ENCODE results near the gene AREG. TPM values are rescaled to one million over a fixed set of nuclear protein-coding genes. Genes with fewer than 3 reads are reported as not detected.

The AREG gene
- total RNA-seq, 1 donor from 2014 or later: 17.1 TPM

- Mint-ChIP-seq H3K4me1 (ENCODE audit: unreplicated experiment) (no peaks in the 10 kb centered on the region), H3K36me3 (no peaks in the 10 kb centered on the region), H3K27ac (no peak overlapping the region), H3K27me3 (no peaks in the 10 kb centered on the region), H3K9me3 (no peaks in the 10 kb centered on the region), H3K4me3 (no peak overlapping the region)
- no peak for DNase-seq (ENCODE audit: extremely low spot score, unreplicated experiment)
- no peak for TF ChIP-seq CTCF (conservative IDR thresholded peaks at IDR 0.05)
These were observed 21.8 kb upstream of the AREG start for GRCh38 chr4:74423104-74423503.

- no peaks in the 10 kb centered on the region for H3K4me1 Mint-ChIP-seq (ENCODE audit: unreplicated experiment)
- no peak for TF ChIP-seq CTCF (conservative IDR thresholded peaks at IDR 0.05)
- no peaks in the 10 kb centered on the region for H3K27me3 Mint-ChIP-seq
- no peak overlapping the region for H3K27ac Mint-ChIP-seq
- H3K36me3 Mint-ChIP-seq: no peaks in the 10 kb centered on the region
- no peaks in the 10 kb centered on the region for H3K9me3 Mint-ChIP-seq
- no peak for DNase-seq (ENCODE audit: extremely low spot score, unreplicated experiment)
- H3K4me3 Mint-ChIP-seq: no peak overlapping the region
These were observed 20.8 kb upstream of the AREG start for GRCh38 chr4:74424111-74424510.

GRCh38 chr4:74426101-74426500, 18.8 kb upstream of the AREG start:
- Mint-ChIP-seq H3K4me3 (no peak overlapping the region), H3K27me3 (no peaks in the 10 kb centered on the region), H3K36me3 (no peaks in the 10 kb centered on the region), H3K4me1 (ENCODE audit: unreplicated experiment) (no peaks in the 10 kb centered on the region), H3K9me3 (no peaks in the 10 kb centered on the region), H3K27ac (no peak overlapping the region)
- no peak for TF ChIP-seq CTCF (conservative IDR thresholded peaks at IDR 0.05)
- no peak for DNase-seq (ENCODE audit: extremely low spot score, unreplicated experiment)

GRCh38 chr4:74428276-74428675, 16.7 kb upstream of the AREG start:
- no peak for TF ChIP-seq CTCF (conservative IDR thresholded peaks at IDR 0.05)
- no peaks in the 10 kb centered on the region for H3K27me3 Mint-ChIP-seq
- no peaks in the 10 kb centered on the region for H3K4me1 Mint-ChIP-seq (ENCODE audit: unreplicated experiment)
- no peaks in the 10 kb centered on the region for H3K36me3 Mint-ChIP-seq
- no peak overlapping the region for H3K4me3 Mint-ChIP-seq
- no peaks in the 10 kb centered on the region for H3K9me3 Mint-ChIP-seq
- no peak for DNase-seq (ENCODE audit: extremely low spot score, unreplicated experiment)
- no peak overlapping the region for H3K27ac Mint-ChIP-seq

- H3K27ac Mint-ChIP-seq: no peak overlapping the region
- no peaks in the 10 kb centered on the region for H3K27me3 Mint-ChIP-seq
- TF ChIP-seq CTCF (conservative IDR thresholded peaks at IDR 0.05): no peak
- no peaks in the 10 kb centered on the region for H3K9me3 Mint-ChIP-seq
- no peak overlapping the region for H3K4me3 Mint-ChIP-seq
- no peaks in the 10 kb centered on the region for H3K36me3 Mint-ChIP-seq
- no peak for DNase-seq (ENCODE audit: extremely low spot score, unreplicated experiment)
- H3K4me1 Mint-ChIP-seq (ENCODE audit: unreplicated experiment): no peaks in the 10 kb centered on the region
These were observed 13.7 kb upstream of the AREG start for GRCh38 chr4:74431113-74431826.
